ENCODE measurements around the gene FBXL20. TPM values are rescaled to one million over a fixed set of nuclear protein-coding genes. Genes with fewer than 3 reads are reported as not detected.

Gene FBXL20
- total RNA-seq, 4 donors from 2014 or later = 13.1 to 19.6 (median 17.2) TPM

- no peak for DNase-seq (ENCODE audit: extremely low spot score)
- peaks cover 12 to 16% (median 13%) of the 10 kb centered on the region in 4 donors for H3K4me1 ChIP-seq
- TF ChIP-seq POLR2A (IDR thresholded peaks at IDR 0.05; ENCODE audit: low read depth) (no peak), EP300 (IDR thresholded peaks at IDR 0.05) (no peak), POLR2AphosphoS5 (IDR thresholded peaks at IDR 0.05) (no peak)
- TF ChIP-seq, protein P1, sequence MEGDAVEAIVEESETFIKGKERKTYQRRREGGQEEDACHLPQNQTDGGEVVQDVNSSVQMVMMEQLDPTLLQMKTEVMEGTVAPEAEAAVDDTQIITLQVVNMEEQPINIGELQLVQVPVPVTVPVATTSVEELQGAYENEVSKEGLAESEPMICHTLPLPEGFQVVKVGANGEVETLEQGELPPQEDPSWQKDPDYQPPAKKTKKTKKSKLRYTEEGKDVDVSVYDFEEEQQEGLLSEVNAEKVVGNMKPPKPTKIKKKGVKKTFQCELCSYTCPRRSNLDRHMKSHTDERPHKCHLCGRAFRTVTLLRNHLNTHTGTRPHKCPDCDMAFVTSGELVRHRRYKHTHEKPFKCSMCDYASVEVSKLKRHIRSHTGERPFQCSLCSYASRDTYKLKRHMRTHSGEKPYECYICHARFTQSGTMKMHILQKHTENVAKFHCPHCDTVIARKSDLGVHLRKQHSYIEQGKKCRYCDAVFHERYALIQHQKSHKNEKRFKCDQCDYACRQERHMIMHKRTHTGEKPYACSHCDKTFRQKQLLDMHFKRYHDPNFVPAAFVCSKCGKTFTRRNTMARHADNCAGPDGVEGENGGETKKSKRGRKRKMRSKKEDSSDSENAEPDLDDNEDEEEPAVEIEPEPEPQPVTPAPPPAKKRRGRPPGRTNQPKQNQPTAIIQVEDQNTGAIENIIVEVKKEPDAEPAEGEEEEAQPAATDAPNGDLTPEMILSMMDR (IDR thresholded peaks at IDR 0.05) = no peak
- WGBS = 84% methylated on average over 6 of the region's 6 CpGs
- H3K4me3 ChIP-seq = no peak overlapping the region
- peaks cover 38 to 88% (median 49%) of the 10 kb centered on the region in 4 donors for H3K36me3 ChIP-seq
- H3K27me3 ChIP-seq = no peaks in the 10 kb centered on the region
- no peak overlapping the region for H3K27ac ChIP-seq (replicated peaks in 1 of 4)
- intact Hi-C loops (cut with DNase I) = loop anchor here (10.0 kb wide), 1 partner anchor 128 kb away; the partner anchor contains the start of gene FBXL20
- no peaks in the 10 kb centered on the region for H3K9me3 ChIP-seq
These were observed 124.3 kb downstream of the FBXL20 start for GRCh38 chr17:39277110-39277509.

DNA sequence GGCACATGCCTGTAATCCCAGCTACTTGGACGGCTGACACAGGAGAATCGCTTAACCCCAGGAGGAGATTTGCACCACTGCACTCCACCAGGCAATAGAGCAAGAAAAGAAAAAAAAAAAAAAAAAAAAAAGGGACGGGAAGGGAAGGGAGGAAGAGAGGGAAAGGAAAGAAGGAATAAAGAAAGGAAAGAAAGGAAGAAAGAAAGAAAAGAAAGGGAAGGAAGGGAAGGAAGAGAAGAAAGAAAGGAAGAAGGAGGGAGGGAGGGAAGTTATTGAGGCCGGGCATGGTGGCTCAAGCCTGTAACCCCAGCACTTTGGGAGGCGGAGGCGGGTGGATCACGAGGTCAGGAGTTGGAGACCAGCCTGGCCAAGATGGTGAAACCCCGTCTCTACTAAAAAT lies 125.3 kb downstream of the FBXL20 start:
- H3K4me3 ChIP-seq = no peak overlapping the region
- peaks cover 5 to 7% (median 6%) of the 10 kb centered on the region in 4 donors for H3K4me1 ChIP-seq
- no peaks in the 10 kb centered on the region for H3K9me3 ChIP-seq
- H3K36me3 ChIP-seq = peaks cover 38 to 93% (median 52%) of the 10 kb centered on the region in 4 donors
- TF ChIP-seq POLR2AphosphoS5 (IDR thresholded peaks at IDR 0.05) = no peak
- TF ChIP-seq, protein P1 (IDR thresholded peaks at IDR 0.05) = no peak
- TF ChIP-seq POLR2A (IDR thresholded peaks at IDR 0.05; ENCODE audit: low read depth) = no peak
- TF ChIP-seq EP300 (IDR thresholded peaks at IDR 0.05) = no peak
- no peak for DNase-seq (ENCODE audit: extremely low spot score)
- WGBS = 92% methylated on average over 8 of the region's 8 CpGs
- intact Hi-C loops (cut with DNase I) = loop anchor here (10.0 kb wide), 1 partner anchor 129 kb away; the partner anchor contains the start of gene FBXL20
- H3K27ac ChIP-seq (replicated peaks in 1 of 4) = no peak overlapping the region
- no peaks in the 10 kb centered on the region for H3K27me3 ChIP-seq

DNA sequence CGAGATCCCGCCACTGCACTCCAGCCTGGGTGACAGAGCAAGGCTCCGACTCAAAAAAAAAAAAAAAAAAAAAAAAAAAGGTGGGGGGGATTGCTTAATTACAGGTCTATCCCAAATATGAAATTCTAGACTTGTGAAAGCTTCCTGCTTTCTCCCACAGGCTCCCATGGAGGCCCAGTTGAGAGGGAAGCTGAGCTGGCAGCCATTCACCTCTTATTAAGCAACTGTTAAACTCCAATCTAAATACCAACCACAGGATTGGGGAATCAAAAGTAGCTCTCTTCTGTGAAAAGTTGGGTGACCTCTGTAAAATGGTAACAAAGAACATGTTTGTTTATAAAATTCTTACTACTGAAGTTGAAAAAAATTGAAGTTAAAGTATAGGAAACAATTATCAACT lies 129.9 kb downstream of the FBXL20 start:
- intact Hi-C loops (cut with DNase I) = loop anchor here (10.0 kb wide), 1 partner anchor 133 kb away; the partner anchor contains the start of gene FBXL20
- H3K4me1 ChIP-seq = no peaks in the 10 kb centered on the region
- no peak overlapping the region for H3K4me3 ChIP-seq
- TF ChIP-seq POLR2A (IDR thresholded peaks at IDR 0.05; ENCODE audit: low read depth) (no peak), EP300 (IDR thresholded peaks at IDR 0.05) (no peak), POLR2AphosphoS5 (IDR thresholded peaks at IDR 0.05) (no peak)
- TF ChIP-seq, protein P1 (IDR thresholded peaks at IDR 0.05) = no peak
- peaks cover 41 to 91% (median 68%) of the 10 kb centered on the region in 4 donors for H3K36me3 ChIP-seq
- no peaks in the 10 kb centered on the region for H3K9me3 ChIP-seq
- no peak for DNase-seq (ENCODE audit: extremely low spot score)
- no peaks in the 10 kb centered on the region for H3K27me3 ChIP-seq
- H3K27ac ChIP-seq (replicated peaks in 1 of 4) = no peak overlapping the region
- 90% methylated on average over 3 of the region's 3 CpGs for WGBS

DNA sequence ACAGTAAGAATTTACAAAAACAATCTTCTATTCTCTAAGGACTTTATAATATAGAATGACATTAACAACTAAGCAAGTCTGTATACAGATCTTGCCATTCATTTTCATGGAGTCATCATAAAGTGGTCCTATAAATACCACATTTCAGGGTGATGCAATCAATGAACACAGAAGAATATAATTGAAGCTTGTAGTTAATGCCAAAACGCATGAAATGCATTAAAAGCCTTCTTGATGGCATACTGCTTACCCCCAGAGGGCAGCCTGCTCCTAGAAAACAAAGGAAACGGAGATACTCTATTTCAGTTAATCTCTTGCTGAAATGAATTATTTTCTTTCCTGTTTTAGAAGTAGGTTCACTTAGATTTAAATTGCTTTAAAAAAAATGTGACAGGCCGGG lies 130.5 kb downstream of the FBXL20 start:
- H3K9me3 ChIP-seq = no peaks in the 10 kb centered on the region
- peaks cover 41 to 95% (median 68%) of the 10 kb centered on the region in 4 donors for H3K36me3 ChIP-seq
- no peak for DNase-seq (ENCODE audit: extremely low spot score)
- no peak overlapping the region for H3K27ac ChIP-seq (replicated peaks in 1 of 4)
- 37% methylated on average over 3 of the region's 3 CpGs for WGBS
- TF ChIP-seq, protein P1 (IDR thresholded peaks at IDR 0.05) = peak in 2 of 3 experiments; percentile 12 to 20
- TF ChIP-seq POLR2A (IDR thresholded peaks at IDR 0.05; ENCODE audit: low read depth) = no peak
- no peak for TF ChIP-seq POLR2AphosphoS5 (IDR thresholded peaks at IDR 0.05)
- no peaks in the 10 kb centered on the region for H3K4me1 ChIP-seq
- H3K4me3 ChIP-seq = no peak overlapping the region
- H3K27me3 ChIP-seq = no peaks in the 10 kb centered on the region
- intact Hi-C loops (cut with DNase I) = loop anchor here (10.0 kb wide), 1 partner anchor 134 kb away; the partner anchor contains the start of gene FBXL20

DNA sequence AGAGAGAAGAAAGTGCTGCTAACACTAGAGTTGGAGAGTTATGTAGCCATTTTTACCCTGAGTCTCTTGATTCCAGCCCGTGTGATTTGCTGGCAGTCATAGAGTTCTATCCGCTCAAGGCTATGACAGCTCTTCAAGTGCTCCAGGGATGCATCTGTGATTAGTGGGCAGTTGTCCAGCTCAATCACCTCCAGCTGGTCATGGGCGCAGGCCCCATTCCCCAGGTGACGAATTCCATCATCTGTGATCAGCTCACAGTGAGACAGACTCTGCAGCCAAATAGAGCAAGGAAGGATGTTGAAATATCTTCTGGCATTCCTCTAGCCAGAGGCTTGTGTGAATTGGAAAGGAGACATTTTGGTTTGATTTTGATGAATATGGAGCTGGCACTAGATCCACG lies 137.3 kb downstream of the FBXL20 start:
- peaks cover 0 to 3% (median 0%) of the 10 kb centered on the region in 4 donors for H3K4me1 ChIP-seq
- TF ChIP-seq EP300 (IDR thresholded peaks at IDR 0.05) = no peak
- TF ChIP-seq, protein P1 (IDR thresholded peaks at IDR 0.05) = no peak
- TF ChIP-seq POLR2AphosphoS5 (IDR thresholded peaks at IDR 0.05) = peak in 1 of 2 donors; percentile 30
- H3K36me3 ChIP-seq = peaks cover 60 to 98% (median 77%) of the 10 kb centered on the region in 4 donors
- H3K27me3 ChIP-seq = no peaks in the 10 kb centered on the region
- H3K4me3 ChIP-seq = no peak overlapping the region
- no peak for DNase-seq (ENCODE audit: extremely low spot score)
- intact Hi-C loops (cut with DNase I) = no loop called here
- H3K9me3 ChIP-seq = no peaks in the 10 kb centered on the region
- H3K27ac ChIP-seq (replicated peaks in 1 of 4) = no peak overlapping the region
- WGBS = 64% methylated on average over 5 of the region's 5 CpGs

All from esophagus muscularis mucosa (tissue), 4 donors.